NCI-H2196 treated with DMSO at 0.1 percent for 48 hours (cell line): ENCODE results near the gene IL37.
A peak's percentile ranks its signal among the peaks of the same experiment; 100 is the strongest.

ENCODE experiments used
- DNase-seq: peaks from one replicate; lab custom pipeline; 2025; ENCODE audit not compliant: unreplicated experiment; lab: John Stamatoyannopoulos, UW

Gene IL37

GRCh38 chr2:112958428-112959108, 47.6 kb downstream of the IL37 start:
- DNase-seq = peak; percentile 26

- no peak for DNase-seq
Measured at GRCh38 chr2:112959109-112959812, 48.3 kb downstream of the IL37 start.

- no peak for DNase-seq
Measured at GRCh38 chr2:112960230-112960825, 49.4 kb downstream of the IL37 start.

- DNase-seq = no peak
Measured at GRCh38 chr2:112962308-112963175, 51.6 kb downstream of the IL37 start.

- no peak for DNase-seq
Measured at GRCh38 chr2:112967023-112967422, 56.1 kb downstream of the IL37 start.
